GM19467 (cell line): ENCODE measurements around the gene SORL1.
A peak's percentile ranks its signal among the peaks of the same experiment; 100 is the strongest.

Experiments
- ATAC-seq: cut with Tn5 transposase; IDR thresholded peaks from one replicate; pipeline ENCODE4 v1.9.1; 2021; ENCODE audit warnings: mild to moderate bottlenecking, moderate library complexity; ENCODE audit not compliant: unreplicated experiment

The SORL1 gene

GRCh38 chr11:121530257-121530656 is 78.1 kb downstream of the SORL1 start:
- no peak for ATAC-seq

- no peak for ATAC-seq
Measured at GRCh38 chr11:121533601-121534000, 81.5 kb downstream of the SORL1 start.

- no peak for ATAC-seq
Measured at GRCh38 chr11:121534131-121535093, 82.3 kb downstream of the SORL1 start.

- ATAC-seq, result no peak
Measured at GRCh38 chr11:121535129-121535796, 83.1 kb downstream of the SORL1 start.

GRCh38 chr11:121536126-121536525 is 84.0 kb downstream of the SORL1 start:
- no peak for ATAC-seq

GRCh38 chr11:121538054-121538453 is 85.9 kb downstream of the SORL1 start:
- ATAC-seq, result peak; percentile 63

- no peak for ATAC-seq
Measured at GRCh38 chr11:121539000-121539399, 86.9 kb downstream of the SORL1 start.

GRCh38 chr11:121540627-121541026 is 88.5 kb downstream of the SORL1 start:
- no peak for ATAC-seq

GRCh38 chr11:121543836-121544380 is 91.8 kb downstream of the SORL1 start:
- no peak for ATAC-seq

- ATAC-seq, result no peak
Measured at GRCh38 chr11:121544956-121545355, 92.8 kb downstream of the SORL1 start.

GRCh38 chr11:121547574-121547973 is 95.5 kb downstream of the SORL1 start:
- no peak for ATAC-seq

- no peak for ATAC-seq
Measured at GRCh38 chr11:121550247-121551030, 98.3 kb downstream of the SORL1 start.

GRCh38 chr11:121551463-121551862 is 99.3 kb downstream of the SORL1 start:
- no peak for ATAC-seq

- ATAC-seq, result no peak
Measured at GRCh38 chr11:121552154-121552553, 100.0 kb downstream of the SORL1 start.

GRCh38 chr11:121552644-121553043 is 100.5 kb downstream of the SORL1 start:
- no peak for ATAC-seq

GRCh38 chr11:121553389-121553788 is 101.3 kb downstream of the SORL1 start:
- ATAC-seq, result no peak

- no peak for ATAC-seq
Measured at GRCh38 chr11:121553806-121554205, 101.7 kb downstream of the SORL1 start.

- ATAC-seq, result no peak
Measured at GRCh38 chr11:121554552-121554951, 102.4 kb downstream of the SORL1 start.

GRCh38 chr11:121555121-121555520 is 103.0 kb downstream of the SORL1 start:
- ATAC-seq, result no peak

GRCh38 chr11:121556937-121557336 is 104.8 kb downstream of the SORL1 start:
- ATAC-seq, result no peak

GRCh38 chr11:121557348-121557747 is 105.2 kb downstream of the SORL1 start:
- ATAC-seq, result peak; percentile 82
